GM18907 (cell line): Measurements from ENCODE around the gene LPIN1.
"Not testable (repeated sequence)": the region's sequence is repeated elsewhere in the genome, so short reads cannot be mapped to it uniquely, and the experiment has no call there.

Source experiments
- ATAC-seq: cut with Tn5 transposase; IDR thresholded peaks from one replicate; pipeline ENCODE4 v1.9.1; 2021; ENCODE audit warnings: mild to moderate bottlenecking, moderate library complexity; ENCODE audit not compliant: unreplicated experiment

LPIN1 gene

DNA sequence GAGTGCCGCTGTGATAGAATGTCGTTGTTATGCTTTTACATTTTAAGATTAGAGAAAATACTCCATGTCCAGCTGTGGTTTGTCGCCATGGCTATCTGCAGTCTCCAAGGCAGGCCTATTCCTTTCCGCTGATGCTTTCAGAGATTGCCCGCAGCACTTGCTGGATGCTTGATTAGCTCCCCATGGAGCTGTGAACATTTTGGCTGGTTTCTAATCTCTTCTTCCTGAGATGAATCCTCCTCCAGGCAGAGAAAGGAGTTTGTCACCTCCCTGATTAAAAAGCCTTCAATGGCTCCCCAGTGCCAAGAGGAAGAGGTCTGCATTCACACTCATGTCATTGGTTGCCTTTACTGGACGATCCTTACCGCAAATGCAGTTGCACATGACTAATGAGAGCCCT is 32.6 kb upstream of the LPIN1 start:
- ATAC-seq: no peak

GRCh38 chr2:11715987-11716652 is 30.3 kb upstream of the LPIN1 start:
- no peak for ATAC-seq

- ATAC-seq: no peak
Observed at GRCh38 chr2:11716689-11717321, 29.6 kb upstream of the LPIN1 start.

DNA sequence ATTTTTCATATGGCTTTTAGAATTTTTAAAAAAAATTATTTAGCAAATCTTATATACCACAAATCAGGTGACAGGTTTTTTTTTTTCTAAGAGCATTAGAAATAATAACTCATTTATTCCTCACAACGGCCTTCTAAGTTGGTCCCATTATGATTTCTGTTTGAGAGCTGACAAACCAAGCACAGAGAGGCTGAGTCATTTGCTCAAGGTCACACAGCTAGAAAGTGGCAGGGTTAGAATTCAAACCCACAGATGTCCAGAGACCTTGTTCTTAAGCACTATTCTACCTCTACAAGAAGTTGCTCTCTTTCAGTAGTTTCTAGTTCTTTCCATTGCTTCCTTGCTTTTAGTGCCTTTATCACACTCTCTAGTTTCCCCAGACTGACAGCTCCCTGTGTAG is 28.8 kb upstream of the LPIN1 start:
- ATAC-seq: no peak

DNA sequence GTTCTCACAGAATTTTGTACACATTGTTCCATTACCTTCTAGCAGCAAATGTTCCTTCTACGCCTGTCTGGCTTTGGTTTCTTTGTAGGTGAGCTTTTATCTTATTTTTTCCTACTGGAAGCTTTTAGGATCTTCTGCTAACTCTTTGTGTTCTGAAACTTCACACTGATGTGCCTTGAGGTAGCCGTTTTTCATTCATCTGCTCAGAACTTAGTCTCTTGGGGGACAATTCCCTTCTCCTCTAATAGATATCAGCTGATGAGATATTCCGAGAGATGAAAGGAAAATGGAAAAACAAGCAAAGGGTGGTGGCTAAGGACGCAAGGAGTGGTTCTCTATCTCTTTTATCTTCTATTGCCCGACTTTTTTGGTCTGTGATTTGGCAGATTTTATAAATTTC is 27.8 kb upstream of the LPIN1 start:
- ATAC-seq: no peak

DNA sequence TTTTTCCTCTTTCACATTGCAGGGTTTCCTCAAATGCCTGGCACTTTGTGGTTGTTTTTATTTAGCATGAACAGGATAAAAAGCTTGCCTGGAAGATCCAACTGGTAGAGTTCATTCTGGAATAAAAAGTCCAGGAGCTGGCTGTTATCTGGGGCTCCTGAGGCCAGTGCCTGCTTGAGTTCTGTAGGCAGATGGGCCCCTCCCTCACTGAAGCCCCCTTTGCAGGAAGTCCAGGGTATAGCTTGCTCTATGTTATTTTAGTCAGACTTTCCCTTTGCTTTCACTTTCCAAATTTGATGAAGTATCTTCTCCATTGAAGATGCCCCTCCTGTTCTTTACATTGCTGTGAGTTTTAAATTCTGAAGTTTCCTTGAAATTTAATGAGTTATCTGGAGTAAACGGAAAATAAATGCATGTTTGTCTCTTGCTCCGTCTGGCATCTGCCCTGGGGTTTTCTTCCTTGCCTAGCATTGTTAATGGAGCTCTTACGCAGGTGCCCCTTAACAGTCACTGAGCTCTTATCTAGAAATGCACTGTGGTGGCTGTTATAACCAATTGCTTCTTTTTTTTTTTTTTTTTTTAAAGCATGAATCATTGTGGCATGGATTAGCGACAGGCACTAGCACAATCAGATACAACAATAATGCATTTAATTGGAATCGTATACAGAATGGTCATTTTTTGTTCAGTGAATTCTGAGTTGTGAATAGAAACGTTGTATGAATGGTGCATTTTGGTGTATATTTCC is 27.0 kb upstream of the LPIN1 start:
- no peak for ATAC-seq

- ATAC-seq: no peak
Observed at GRCh38 chr2:11720752-11721151, 25.7 kb upstream of the LPIN1 start.

DNA sequence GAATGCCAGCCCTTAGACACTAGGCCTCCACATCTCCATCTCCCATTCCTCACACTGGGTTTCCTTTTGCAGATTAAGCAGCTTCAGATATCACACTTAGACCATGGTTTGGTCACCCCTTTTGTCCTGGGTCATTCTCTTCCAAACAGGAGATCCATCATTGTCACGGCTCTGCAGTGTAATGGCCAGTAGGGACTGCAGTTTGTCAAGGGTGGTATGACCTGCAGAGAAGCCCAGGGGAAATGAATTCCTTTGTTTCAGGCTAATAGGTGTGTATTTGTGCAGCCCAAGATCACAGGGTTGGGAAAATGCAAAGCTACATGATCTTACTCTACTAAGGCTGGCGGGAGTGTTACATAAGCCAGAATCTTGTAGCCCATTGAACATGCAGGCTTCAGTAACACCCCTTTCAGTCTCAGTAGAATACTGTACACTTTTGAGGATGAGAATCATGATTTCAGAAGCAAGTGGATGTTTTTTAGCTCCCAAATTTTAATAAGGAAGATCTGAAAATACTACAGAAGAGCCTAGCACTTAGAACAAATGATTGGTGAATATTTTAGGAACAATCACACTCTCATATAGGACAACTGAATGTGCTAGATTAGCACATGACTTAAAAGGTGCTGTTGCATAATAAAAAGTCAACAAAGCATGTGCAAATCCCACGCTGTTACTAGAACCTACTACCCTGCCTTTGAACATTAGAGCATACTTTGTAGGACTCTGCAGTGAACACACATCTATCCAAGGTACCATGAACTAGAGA is 24.0 kb upstream of the LPIN1 start:
- ATAC-seq: no peak

- ATAC-seq: no peak
Observed at GRCh38 chr2:11723061-11723371, 23.4 kb upstream of the LPIN1 start.

GRCh38 chr2:11724151-11724550 is 22.3 kb upstream of the LPIN1 start:
- ATAC-seq: no peak

GRCh38 chr2:11726384-11726783 is 20.0 kb upstream of the LPIN1 start:
- ATAC-seq: no peak

GRCh38 chr2:11729362-11730212 is 16.8 kb upstream of the LPIN1 start:
- no peak for ATAC-seq

GRCh38 chr2:11731214-11731984 is 15.0 kb upstream of the LPIN1 start:
- not testable (repeated sequence) for ATAC-seq

DNA sequence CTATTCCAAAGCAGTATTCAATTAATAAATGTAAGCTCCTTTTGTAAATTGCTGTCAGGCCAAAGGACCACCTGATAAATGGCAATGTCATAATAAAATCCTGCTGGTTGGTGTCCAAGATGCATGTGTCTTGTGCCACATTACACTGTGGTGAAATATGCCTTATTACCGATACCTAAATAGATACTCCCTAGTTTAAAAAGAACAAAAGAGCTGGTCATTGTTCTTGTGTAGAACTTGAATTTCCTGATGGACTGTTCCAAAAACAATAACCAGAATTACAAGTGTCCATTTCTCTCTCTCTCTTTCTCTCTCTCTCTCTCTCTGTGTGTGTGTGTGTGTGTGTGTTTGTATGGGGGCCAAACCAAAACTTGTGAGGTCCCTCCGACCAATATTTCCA is 13.8 kb upstream of the LPIN1 start:
- ATAC-seq: no peak

DNA sequence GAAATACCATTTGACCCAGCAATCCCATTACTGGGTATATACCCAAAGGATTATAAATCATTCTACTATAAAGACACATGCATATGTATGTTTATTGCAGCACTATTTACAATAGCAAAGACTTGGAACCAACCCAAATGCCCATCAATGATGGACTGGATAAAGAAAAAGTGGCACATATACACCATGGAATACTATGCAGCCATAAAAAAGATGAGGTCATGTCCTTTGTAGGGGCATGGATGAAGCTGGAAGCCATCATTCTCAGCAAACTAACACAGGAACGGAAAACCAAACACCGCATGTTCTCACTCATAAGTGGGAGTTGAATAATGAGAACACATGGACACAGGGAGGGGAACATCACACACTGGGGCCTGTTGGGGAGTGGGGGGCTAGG is 8.6 kb upstream of the LPIN1 start:
- not testable (repeated sequence) for ATAC-seq

DNA sequence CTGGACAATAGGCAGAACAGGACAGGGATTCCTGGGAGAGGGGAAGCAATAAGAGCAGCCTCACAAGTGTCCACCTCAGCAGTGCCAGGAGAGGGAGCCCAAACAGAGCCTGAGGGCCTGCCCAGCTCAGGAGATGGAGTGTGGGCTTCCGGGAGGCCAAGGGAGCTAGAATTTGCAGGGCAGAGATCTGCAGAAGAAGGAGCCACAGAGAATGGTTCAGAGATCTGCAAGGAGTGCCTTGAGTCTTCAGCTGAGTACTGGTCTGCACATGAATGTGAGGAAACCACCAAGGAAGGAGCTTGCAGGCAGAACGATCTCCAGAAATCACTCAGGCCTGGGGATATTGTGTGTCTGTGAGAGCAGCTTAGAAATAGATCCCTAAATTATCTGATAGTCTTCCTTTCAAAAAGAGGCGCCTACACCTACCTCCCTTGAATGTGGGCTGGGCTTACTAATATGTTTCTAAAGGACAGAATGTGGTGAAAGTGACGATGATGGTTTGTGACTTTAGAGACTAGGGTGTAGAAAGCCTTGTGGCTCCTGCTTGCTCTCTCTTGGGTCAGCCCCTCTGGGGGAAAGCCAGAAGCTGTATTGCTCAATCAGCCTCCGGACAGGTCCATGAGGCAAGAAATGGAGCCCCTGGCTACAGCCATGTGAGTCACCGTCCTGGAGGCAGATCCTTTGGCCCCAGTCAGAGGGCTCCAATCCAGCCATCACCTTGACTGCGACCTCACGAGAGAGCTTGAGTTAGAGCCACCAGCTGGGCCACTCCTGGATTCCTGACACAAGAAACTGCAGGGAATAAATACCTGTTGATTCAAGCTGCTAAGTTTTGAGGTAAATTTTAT is 7.6 kb upstream of the LPIN1 start:
- ATAC-seq: peak; percentile 58

GRCh38 chr2:11740723-11741122 is 5.7 kb upstream of the LPIN1 start:
- no peak for ATAC-seq

DNA sequence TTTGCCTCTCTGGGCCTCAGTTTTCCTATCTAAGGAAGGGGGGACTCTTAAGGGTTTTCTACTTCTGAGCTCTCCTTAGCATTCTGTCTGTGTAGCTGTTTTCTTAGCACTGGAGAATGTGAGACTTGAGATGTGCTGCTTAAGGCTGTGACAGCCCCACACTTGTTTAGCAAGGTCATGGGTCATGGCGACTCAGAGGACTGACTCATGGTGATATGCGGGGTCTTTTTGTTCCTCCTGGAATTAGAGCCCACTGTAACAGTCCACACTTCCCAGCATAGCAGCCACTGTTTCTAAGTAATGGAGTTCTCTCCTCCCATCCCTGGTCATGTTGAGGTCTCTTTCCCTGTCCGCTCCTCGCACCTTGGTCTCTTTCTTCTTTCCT is 4.1 kb upstream of the LPIN1 start:
- ATAC-seq: no peak

DNA sequence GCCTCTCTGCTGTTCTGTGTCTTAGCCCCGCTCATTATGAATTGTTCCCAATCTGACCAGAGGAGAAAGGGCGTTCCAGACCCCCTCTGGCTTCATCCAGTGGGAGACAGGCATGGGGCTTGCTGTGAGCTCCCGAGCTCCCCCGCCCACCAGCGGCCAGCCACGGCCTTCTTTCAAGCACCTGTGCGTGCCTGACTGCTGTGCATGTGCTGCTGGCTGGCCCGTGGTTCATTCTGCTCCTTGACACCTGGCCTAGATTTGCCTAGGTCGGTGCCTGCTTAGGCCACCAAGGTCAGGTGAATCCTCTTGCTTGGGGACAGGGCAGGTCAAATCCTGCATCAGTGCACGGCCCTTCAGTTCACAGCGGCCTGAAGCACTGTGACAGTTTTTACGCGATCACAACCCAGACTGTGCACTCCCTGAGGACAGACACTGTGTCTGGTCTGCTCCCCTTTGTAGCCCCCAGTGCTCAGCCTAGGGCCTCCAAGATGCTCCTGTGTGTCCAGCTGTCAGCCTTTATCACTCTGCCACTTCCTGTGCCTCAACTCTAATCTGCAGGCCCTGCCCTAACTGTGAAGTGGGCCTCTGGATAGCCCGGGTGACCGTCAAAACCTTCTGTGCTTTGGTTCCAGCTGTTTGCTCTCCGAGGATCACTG is 3.6 kb upstream of the LPIN1 start:
- no peak for ATAC-seq
